IMR-90 (cell line): ENCODE measurements around the gene ACSS1.

Source experiments
- CTCF ChIP-seq: conservative IDR thresholded peaks from 2 replicates; pipeline ENCODE4 v1.5.1; 2012; ENCODE audit warnings: mild to moderate bottlenecking, low read depth, low read length, improper control_type of control experiment
- MAZ ChIP-seq: IDR thresholded peaks from 2 replicates; pipeline ENCODE4 v1.6.1; 2012; ENCODE audit warnings: low read depth, mild to moderate bottlenecking, low read length, improper control_type of control experiment, moderate library complexity, borderline replicate concordance

DNA sequence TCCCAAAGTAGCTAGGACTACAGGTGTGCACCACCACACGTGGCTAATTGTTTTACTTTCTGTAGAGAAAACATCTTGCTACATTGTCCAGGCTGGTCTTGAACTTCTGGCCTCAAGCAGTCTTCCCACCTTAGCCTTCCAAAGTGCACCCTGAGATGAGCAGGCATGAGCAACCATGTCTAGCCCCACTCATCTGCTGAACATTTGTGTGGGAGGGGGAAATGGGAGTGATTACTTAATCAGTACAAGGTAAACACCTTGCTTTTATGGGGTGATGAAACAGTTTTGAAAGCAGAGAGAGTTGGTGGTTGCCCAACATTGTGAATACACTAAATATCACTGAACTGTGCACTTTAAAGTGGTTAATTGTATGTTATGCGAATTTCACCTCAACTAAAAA lies 70.7 kb downstream of the ACSS1 start:
- no peak for TF ChIP-seq CTCF
- no peak for TF ChIP-seq MAZ
